ENCODE results near the gene SERTAD2. TPM values are rescaled to one million over a fixed set of nuclear protein-coding genes. Genes with fewer than 3 reads are reported as not detected.

Gene SERTAD2
- total RNA-seq, 4 donors from 2014 or later: 8.7 to 10.3 (median 9.8) TPM

- Histone ChIP-seq H3K9me3 (no peaks in the 10 kb centered on the region), H3K27me3 (no peaks in the 10 kb centered on the region), H3K36me3 (peaks cover 0 to 29% (median 0%) of the 10 kb centered on the region in 3 donors), H3K4me1 (peaks cover 0 to 31% (median 19%) of the 10 kb centered on the region in 4 donors), H3K27ac (peak overlapping the region in 2 of 4 donors; percentile 78 to 86), H3K4me3 (no peak overlapping the region)
- TF ChIP-seq CTCF (IDR thresholded peaks at IDR 0.05) (no peak), POLR2A (IDR thresholded peaks at IDR 0.05) (no peak)
- no peak for DNase-seq
These were observed 15.1 kb downstream of the SERTAD2 start for GRCh38 chr2:64638502-64639120.

GRCh38 chr2:64637931-64638330 is 15.8 kb downstream of the SERTAD2 start:
- Histone ChIP-seq H3K9me3 (no peaks in the 10 kb centered on the region), H3K27me3 (no peaks in the 10 kb centered on the region)

GRCh38 chr2:64637000-64637635 is 16.6 kb downstream of the SERTAD2 start:
- Histone ChIP-seq H3K4me3 (no peak overlapping the region), H3K36me3 (peaks cover 0 to 34% (median 0%) of the 10 kb centered on the region in 3 donors), H3K9me3 (no peaks in the 10 kb centered on the region), H3K4me1 (peaks cover 0 to 26% (median 18%) of the 10 kb centered on the region in 4 donors), H3K27me3 (no peaks in the 10 kb centered on the region), H3K27ac (peak overlapping the region in 3 of 4 donors; percentile 37 to 86 (median 78))
- peak in 2 of 3 donors; percentile 79 for DNase-seq
- TF ChIP-seq POLR2A (IDR thresholded peaks at IDR 0.05): no peak
- no peak for TF ChIP-seq CTCF (IDR thresholded peaks at IDR 0.05)

More at GRCh38 chr2:64637931-64638330, 15.8 kb downstream of the SERTAD2 start:
- Histone ChIP-seq H3K27ac (peak overlapping the region in 3 of 4 donors; percentile 37 to 86 (median 78)), H3K4me3 (no peak overlapping the region), H3K4me1 (peaks cover 0 to 26% (median 19%) of the 10 kb centered on the region in 4 donors), H3K36me3 (peaks cover 0 to 34% (median 0%) of the 10 kb centered on the region in 3 donors)
- no peak for DNase-seq
- TF ChIP-seq POLR2A (IDR thresholded peaks at IDR 0.05): no peak

- H3K27me3 ChIP-seq: no peaks in the 10 kb centered on the region
- H3K4me1 ChIP-seq: peaks cover 0 to 26% (median 18%) of the 10 kb centered on the region in 4 donors
- no peaks in the 10 kb centered on the region for H3K9me3 ChIP-seq
- no peak for TF ChIP-seq POLR2A (IDR thresholded peaks at IDR 0.05)
- TF ChIP-seq CTCF (IDR thresholded peaks at IDR 0.05): no peak
- H3K27ac ChIP-seq: peak overlapping the region in 3 of 4 donors; percentile 37 to 86 (median 78)
- peaks cover 0 to 35% (median 0%) of the 10 kb centered on the region in 3 donors for H3K36me3 ChIP-seq
- peak overlapping the region in 1 of 4 donors; percentile 13 for H3K4me3 ChIP-seq
- DNase-seq: peak in 2 of 3 donors; percentile 60 to 64
These were observed 17.5 kb downstream of the SERTAD2 start for GRCh38 chr2:64635976-64636911.

- Histone ChIP-seq H3K27ac (no peak overlapping the region), H3K9me3 (no peaks in the 10 kb centered on the region), H3K27me3 (no peaks in the 10 kb centered on the region), H3K4me3 (no peak overlapping the region), H3K4me1 (peaks cover 0 to 25% (median 12%) of the 10 kb centered on the region in 4 donors), H3K36me3 (peaks cover 0 to 41% (median 0%) of the 10 kb centered on the region in 3 donors)
- peak in 2 of 3 donors; percentile 14 to 62 for DNase-seq
- TF ChIP-seq CTCF (IDR thresholded peaks at IDR 0.05) (no peak), POLR2A (IDR thresholded peaks at IDR 0.05) (no peak)
These were observed 19.1 kb downstream of the SERTAD2 start for GRCh38 chr2:64634345-64635267.
